ENCODE data around the gene DCBLD2.

DNA sequence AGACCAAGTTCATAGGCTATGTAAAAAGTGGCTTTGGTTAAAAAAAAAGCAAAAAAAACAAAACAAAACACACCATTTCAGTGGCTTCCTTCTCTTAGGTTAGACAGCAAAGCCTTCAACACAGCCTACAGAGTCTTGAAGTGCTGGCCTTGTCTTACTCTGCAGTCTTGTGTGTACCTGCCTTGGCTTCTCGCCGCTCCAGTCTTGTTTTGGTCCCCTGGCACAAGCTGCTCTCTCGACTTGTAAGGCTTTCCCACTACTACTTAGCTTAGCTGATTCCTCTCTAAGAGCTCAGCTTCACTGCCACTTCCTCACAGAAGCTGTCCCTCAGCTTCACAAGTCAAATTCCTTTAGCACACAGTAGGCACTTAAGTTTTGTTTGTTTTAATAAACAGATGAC is 75.4 kb downstream of the DCBLD2 start:
- TF ChIP-seq, protein P1, sequence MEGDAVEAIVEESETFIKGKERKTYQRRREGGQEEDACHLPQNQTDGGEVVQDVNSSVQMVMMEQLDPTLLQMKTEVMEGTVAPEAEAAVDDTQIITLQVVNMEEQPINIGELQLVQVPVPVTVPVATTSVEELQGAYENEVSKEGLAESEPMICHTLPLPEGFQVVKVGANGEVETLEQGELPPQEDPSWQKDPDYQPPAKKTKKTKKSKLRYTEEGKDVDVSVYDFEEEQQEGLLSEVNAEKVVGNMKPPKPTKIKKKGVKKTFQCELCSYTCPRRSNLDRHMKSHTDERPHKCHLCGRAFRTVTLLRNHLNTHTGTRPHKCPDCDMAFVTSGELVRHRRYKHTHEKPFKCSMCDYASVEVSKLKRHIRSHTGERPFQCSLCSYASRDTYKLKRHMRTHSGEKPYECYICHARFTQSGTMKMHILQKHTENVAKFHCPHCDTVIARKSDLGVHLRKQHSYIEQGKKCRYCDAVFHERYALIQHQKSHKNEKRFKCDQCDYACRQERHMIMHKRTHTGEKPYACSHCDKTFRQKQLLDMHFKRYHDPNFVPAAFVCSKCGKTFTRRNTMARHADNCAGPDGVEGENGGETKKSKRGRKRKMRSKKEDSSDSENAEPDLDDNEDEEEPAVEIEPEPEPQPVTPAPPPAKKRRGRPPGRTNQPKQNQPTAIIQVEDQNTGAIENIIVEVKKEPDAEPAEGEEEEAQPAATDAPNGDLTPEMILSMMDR (IDR thresholded peaks at IDR 0.05; ENCODE audit: low read depth, low read length): no peak
- no peak for TF ChIP-seq EZH2phosphoT487 (IDR thresholded peaks at IDR 0.05; ENCODE audit: low read depth)

Data from OCI-LY3 (cell line).